Chondrocyte (in vitro differentiated cells): ENCODE data around the gene TMEM191C. TPM values are rescaled to one million over a fixed set of nuclear protein-coding genes. Genes with fewer than 3 reads are reported as not detected.
"Not testable (repeated sequence)": the region's sequence is repeated elsewhere in the genome, so short reads cannot be mapped to it uniquely, and the experiment has no call there.

Experiments used
- DNase-seq: peaks from one replicate; pipeline ENCODE4 v3.0.0; 2021; ENCODE audit warnings: mixed read lengths, low spot score
- H3K27ac Mint-ChIP-seq: one replicate; pipeline ENCODE4 v1.8.0; 2021; ENCODE audit warnings: mild to moderate bottlenecking, moderate library complexity, mixed read lengths; ENCODE audit not compliant: unreplicated experiment
- H3K27me3 Mint-ChIP-seq: 2 replicates; pipeline ENCODE4 v1.8.0; 2021; ENCODE audit warnings: low read depth, mixed read lengths
- H3K36me3 Mint-ChIP-seq: 2 replicates; pipeline ENCODE4 v1.8.0; 2021; ENCODE audit warnings: low read depth, mixed read lengths
- H3K4me1 Mint-ChIP-seq: 2 replicates; pipeline ENCODE4 v1.8.0; 2021; ENCODE audit warnings: low read depth, mild to moderate bottlenecking, mixed read lengths
- H3K4me3 Mint-ChIP-seq: one replicate; pipeline ENCODE4 v1.8.0; 2021; ENCODE audit warnings: mild to moderate bottlenecking, moderate library complexity, mixed read lengths; ENCODE audit not compliant: unreplicated experiment
- H3K9me3 Mint-ChIP-seq: 2 replicates; pipeline ENCODE4 v1.8.0; 2021; ENCODE audit warnings: low read depth, mixed read lengths
- total RNA-seq: library from RNA; stranded (reverse); gene quantifications from 3 replicates; pipeline ENCODE4 v1.2.1, GENCODE V29; 2021

The TMEM191C gene
- total RNA-seq, 1 donor from 2014 or later: 1.7 TPM

DNA sequence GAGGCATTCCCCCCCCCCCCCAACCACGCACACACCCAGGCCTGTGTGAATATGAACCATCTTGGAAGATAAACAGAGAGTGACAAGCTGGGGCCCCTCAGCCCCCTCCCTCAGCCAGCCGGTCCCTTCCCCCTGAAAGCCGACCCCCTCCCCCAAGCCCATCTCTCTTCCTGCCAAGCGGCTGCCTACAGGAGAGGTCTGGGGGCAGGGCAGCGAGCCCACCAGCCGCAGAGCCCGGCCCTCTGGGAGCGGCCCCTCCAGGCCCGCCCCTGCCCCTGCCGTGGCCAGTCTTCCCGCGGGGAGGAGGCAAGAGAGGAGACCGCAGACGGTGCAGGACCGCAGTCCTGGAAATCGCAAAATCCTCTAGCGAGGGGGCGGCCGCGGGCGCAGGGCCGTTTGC lies 49.3 kb downstream of the TMEM191C start:
- not testable (repeated sequence) for H3K4me1 Mint-ChIP-seq

DNA sequence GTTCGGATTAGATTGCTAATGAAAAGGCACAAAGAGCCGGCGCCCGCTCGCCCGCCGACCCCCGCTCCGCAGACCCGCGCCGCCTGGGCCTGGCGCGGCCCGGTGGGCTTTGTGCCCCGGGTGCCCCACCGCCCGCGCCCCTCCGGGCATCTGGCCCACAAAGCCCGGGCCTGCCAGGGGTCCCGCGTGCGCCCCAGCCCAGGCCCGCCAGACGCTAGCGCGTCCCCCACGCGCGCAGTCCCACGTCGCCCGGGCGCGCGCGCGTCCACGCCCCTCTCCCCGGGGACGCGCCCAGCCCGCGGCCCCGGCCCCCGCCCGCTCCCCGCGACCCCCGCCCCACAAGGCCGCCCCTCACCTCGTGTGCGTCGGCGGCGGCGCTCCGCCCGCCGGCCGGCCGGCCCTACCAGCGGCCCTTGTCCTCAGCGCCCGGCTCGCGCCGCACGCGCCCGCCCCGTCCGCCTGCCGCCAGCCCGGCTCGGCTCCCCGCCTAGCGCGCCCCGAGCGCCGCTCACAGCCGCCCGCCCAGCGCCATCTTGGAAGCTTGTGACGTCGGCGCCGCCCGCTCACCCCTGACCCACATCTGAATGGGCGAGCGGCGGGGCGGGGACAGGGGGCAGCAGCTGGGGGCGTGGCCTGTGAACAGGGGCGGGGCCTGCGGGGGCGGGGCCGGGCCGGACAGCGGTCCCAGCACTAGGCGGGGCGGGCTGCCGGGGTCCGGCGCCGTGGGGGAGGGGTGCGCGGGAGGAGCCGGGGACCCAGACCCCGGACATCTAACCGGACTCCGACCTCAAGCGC lies 50.0 kb downstream of the TMEM191C start:
- not testable (repeated sequence) for H3K4me3 Mint-ChIP-seq, DNase-seq, H3K27me3 Mint-ChIP-seq, H3K36me3 Mint-ChIP-seq, H3K4me1 Mint-ChIP-seq, H3K9me3 Mint-ChIP-seq, H3K27ac Mint-ChIP-seq

More for the DNA sequence above, 49.3 kb downstream of the TMEM191C start:
- not testable (repeated sequence) for H3K36me3 Mint-ChIP-seq, H3K27ac Mint-ChIP-seq, H3K4me3 Mint-ChIP-seq, H3K9me3 Mint-ChIP-seq, DNase-seq, H3K27me3 Mint-ChIP-seq

Other genes starting within 250 kb of the TMEM191C start
- 0.15 to 0.67 TPM (median 0.27 TPM) in 3 replicates for gene RIMBP3B, start 83.6 kb upstream of the TMEM191C start, total RNA-seq
- gene HIC2, start 50.0 kb upstream of the TMEM191C start, total RNA-seq: 4.3 to 4.9 TPM (median 4.5 TPM) in 3 replicates
- 0.22 to 0.75 TPM (median 0.38 TPM) in 3 replicates for gene RIMBP3C, start 84.1 kb downstream of the TMEM191C start, total RNA-seq
- gene UBE2L3, start 100.3 kb downstream of the TMEM191C start, total RNA-seq: 53.2 to 57.5 TPM (median 53.7 TPM) in 3 replicates
- gene YDJC, start 162.6 kb downstream of the TMEM191C start, total RNA-seq: 13.3 to 14.6 TPM (median 14.6 TPM) in 3 replicates
- 0.44 to 0.85 TPM (median 0.47 TPM) in 3 replicates for gene CCDC116, start 165.4 kb downstream of the TMEM191C start, total RNA-seq
- gene SDF2L1, start 174.9 kb downstream of the TMEM191C start, total RNA-seq: 21.2 to 28.4 TPM (median 26.0 TPM) in 3 replicates
- 36.0 to 46.6 TPM (median 36.8 TPM) in 3 replicates for gene PPIL2, start 198.6 kb downstream of the TMEM191C start, total RNA-seq